Stomach (tissue), 9 donors: ENCODE measurements around the gene ABCC1. TPM values are rescaled to one million over a fixed set of nuclear protein-coding genes. Genes with fewer than 3 reads are reported as not detected.

Experiments
- DNase-seq, 2 donors: peaks; one replicate each; pipeline versions ENCODE4 v3.0.0 to v3.0.0-alpha.2; 2013 to 2019
- H3K27ac ChIP-seq, 5 donors: fragments of 200-600 bp in 4 of 5; sonication (generic) in 4 of 5; one replicate each; pipeline ENCODE4 v1.5.1; 2013 to 2019; ENCODE audit warnings: mild to moderate bottlenecking in 1 of 5, moderate library complexity in 1 of 5
- H3K27me3 ChIP-seq, 3 donors: fragments of 200-600 bp; sonication (generic); one replicate each; pipeline ENCODE4 v1.5.1; 2017 to 2019; ENCODE audit warnings: mixed run types in 1 of 3
- H3K36me3 ChIP-seq, 4 donors: fragments of 200-600 bp; sonication (generic); 1 replicate in 3 of 4; 2 replicates in 1 of 4; pipeline ENCODE4 v1.5.1; 2016 to 2019
- H3K4me1 ChIP-seq, 4 donors: fragments of 200-600 bp; sonication (generic); one replicate each; pipeline ENCODE4 v1.5.1; 2016 to 2019
- H3K4me3 ChIP-seq, 4 donors: fragments of 200-600 bp; sonication (generic) in 3 of 4; one replicate each; pipeline ENCODE4 v1.5.1; 2016 to 2019; ENCODE audit warnings: mild to moderate bottlenecking in 1 of 4
- H3K9me3 ChIP-seq, 4 donors: fragments of 200-600 bp; sonication (generic); one replicate each; pipeline ENCODE4 v1.5.1; 2016 to 2019
- EP300 ChIP-seq: sonication (generic); formaldehyde crosslinking; IDR thresholded peaks from one replicate; pipeline ENCODE4 v1.6.1; 2017; ENCODE audit warnings: antibody characterized with exemption
- POLR2A ChIP-seq, 4 donors: fragments of 450-650 bp; IDR thresholded peaks; one replicate each; pipeline ENCODE4 v1.6.1; 2016; ENCODE audit warnings: antibody characterized with exemption in 4 of 4, control low read depth in 2 of 4, mild to moderate bottlenecking in 1 of 4, moderate library complexity in 1 of 4
- POLR2AphosphoS5 ChIP-seq, 3 donors: sonication (generic); formaldehyde crosslinking; IDR thresholded peaks; one replicate each; pipeline ENCODE4 v1.6.1; 2016; ENCODE audit warnings: antibody characterized with exemption in 3 of 3
- WGBS, 5 donors: extraction: QIAGEN DNeasy Blood & Tissue Kit in 3 of 5; methylation state at CpG; one replicate each; pipeline versions ENCODE4 v1.1.5 to v1.1.7; 2013 to 2018; 5-methylcytosine and 5-hydroxymethylcytosine counted together
- intact Hi-C: fragments of 100-400 bp; cut with DNase I; formaldehyde crosslinking; loops from one replicate; pipeline ENCODE4 v1.15.1; 2023; ENCODE audit warnings: low total_unique reads
- polyA plus RNA-seq, 3 donors: library from polyadenylated mRNA; stranded (reverse); fragments of 200-250 nt; gene quantifications; one replicate each; pipeline ENCODE4 v1.2.3, GENCODE V29; 2013
- total RNA-seq, 5 donors: library from RNA; depleted of rRNA; stranded (reverse); fragments of >200 nt; gene quantifications; one replicate each; pipeline versions ENCODE4 v1.1.0 to v1.2.3, GENCODE V29; 2014 to 2016
- TF ChIP-seq, protein P1 (sequence below), 7 experiments: fragments of 450-650 bp in 4 of 7; fragments of 200-600 bp in 3 of 7; sonication (generic) in 3 of 7; IDR thresholded peaks; one replicate each; pipeline ENCODE4 v1.5.1; 2016 to 2019; ENCODE audit warnings: antibody characterized with exemption in 7 of 7, control low read depth in 2 of 7, mild to moderate bottlenecking in 1 of 7
- donor health status: healthy with polysubstance abuse.
- donor health status: Bipolar disorder and iron deficiency.
- donor health status: healthy.

Gene ABCC1
- total and polyA plus RNA-seq, 8 donors = 2.3 to 105 (median 24.9) TPM

DNA sequence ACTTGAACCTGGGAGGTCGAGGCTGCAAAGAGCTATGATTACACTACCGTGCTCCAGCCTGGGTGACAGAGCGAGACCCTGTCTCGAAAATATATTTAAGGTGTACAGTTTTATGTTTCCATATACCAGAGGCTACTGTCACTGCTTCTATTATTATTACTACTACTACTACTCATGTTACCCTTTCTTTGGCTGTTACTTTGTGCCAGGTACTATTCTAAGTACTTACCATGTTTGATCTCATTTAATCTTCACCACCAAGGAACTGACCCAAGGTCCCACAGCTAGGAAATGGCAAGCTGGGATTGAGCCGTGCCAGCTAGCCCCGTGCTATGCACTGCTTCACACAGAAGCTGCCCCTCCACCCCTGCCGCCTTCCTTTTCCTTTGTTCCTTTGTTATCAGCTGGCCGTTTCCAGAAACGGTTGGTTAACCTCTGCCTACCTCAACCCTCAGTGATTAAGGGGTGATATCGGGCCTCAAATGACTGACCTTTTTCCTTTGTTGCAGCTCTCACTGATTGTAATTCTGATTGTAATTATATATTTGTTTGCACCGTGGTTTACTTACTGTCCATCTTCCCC, 78.4 kb downstream of the ABCC1 start:
- Histone ChIP-seq H3K9me3 (no peaks in the 10 kb centered on the region), H3K4me1 (peaks cover 66 to 87% (median 76%) of the 10 kb centered on the region in 4 donors), H3K4me3 (peak overlapping the region in 1 of 4 donors; percentile 6), H3K27ac (peak overlapping the region; percentile 84 to 91 (median 87)), H3K36me3 (peaks cover 0 to 13% (median 2%) of the 10 kb centered on the region in 4 donors), H3K27me3 (no peaks in the 10 kb centered on the region)
- WGBS, 5 donors = 39 to 50% (median 42%) methylated on average over 11 of the region's 11 CpGs
- intact Hi-C loops = no loop called here
- DNase-seq = peak; percentile 75 to 90
- TF ChIP-seq POLR2AphosphoS5 (IDR thresholded peaks at IDR 0.05) = peak in 2 of 3 donors; percentile 71
- TF ChIP-seq EP300 = no peak

DNA sequence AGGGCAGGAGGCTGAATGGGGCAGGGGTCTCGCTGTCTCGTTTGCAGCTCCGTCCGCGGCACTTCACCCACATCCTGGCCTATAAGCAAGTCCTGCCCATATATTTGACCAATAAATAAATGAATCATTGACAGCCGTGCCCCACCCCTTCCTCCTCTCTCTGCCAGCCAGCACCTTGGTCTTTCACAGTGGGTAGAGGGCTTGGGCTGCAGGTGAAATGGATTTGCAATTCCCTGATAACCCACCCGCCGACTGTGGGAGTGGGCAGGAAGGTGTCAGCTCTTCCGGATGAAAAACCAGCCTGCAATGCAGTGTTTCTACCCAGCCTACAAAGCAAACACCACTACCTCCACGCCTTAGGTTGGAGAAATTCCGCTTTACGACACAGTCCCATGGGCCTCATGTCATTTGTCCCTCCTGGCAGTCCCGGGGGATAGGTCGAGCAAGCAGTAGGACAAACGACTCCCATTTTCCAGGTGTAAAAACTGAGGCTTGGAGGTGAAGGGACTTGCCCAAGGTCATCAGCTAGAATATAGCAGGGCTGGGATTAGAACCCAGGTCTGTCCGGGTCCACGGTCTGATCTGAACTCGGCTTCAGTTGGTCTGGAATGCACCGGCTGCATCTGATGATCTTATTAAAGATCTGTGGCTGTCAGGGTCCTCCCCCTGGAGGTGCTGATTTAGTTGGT, 79.0 kb downstream of the ABCC1 start:
- Histone ChIP-seq H3K36me3 (peaks cover 0 to 19% (median 8%) of the 10 kb centered on the region in 4 donors), H3K4me1 (peaks cover 63 to 87% (median 70%) of the 10 kb centered on the region in 4 donors), H3K4me3 (peak overlapping the region in 1 of 4 donors; percentile 6), H3K27me3 (no peaks in the 10 kb centered on the region), H3K27ac (peak overlapping the region; percentile 84 to 91 (median 87)), H3K9me3 (no peaks in the 10 kb centered on the region)
- peak; percentile 77 to 86 for DNase-seq
- WGBS, 5 donors = 40 to 58% (median 47%) methylated on average over 19 of the region's 19 CpGs
- TF ChIP-seq, protein P1, sequence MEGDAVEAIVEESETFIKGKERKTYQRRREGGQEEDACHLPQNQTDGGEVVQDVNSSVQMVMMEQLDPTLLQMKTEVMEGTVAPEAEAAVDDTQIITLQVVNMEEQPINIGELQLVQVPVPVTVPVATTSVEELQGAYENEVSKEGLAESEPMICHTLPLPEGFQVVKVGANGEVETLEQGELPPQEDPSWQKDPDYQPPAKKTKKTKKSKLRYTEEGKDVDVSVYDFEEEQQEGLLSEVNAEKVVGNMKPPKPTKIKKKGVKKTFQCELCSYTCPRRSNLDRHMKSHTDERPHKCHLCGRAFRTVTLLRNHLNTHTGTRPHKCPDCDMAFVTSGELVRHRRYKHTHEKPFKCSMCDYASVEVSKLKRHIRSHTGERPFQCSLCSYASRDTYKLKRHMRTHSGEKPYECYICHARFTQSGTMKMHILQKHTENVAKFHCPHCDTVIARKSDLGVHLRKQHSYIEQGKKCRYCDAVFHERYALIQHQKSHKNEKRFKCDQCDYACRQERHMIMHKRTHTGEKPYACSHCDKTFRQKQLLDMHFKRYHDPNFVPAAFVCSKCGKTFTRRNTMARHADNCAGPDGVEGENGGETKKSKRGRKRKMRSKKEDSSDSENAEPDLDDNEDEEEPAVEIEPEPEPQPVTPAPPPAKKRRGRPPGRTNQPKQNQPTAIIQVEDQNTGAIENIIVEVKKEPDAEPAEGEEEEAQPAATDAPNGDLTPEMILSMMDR (IDR thresholded peaks at IDR 0.05) = no peak
- peak in 2 of 3 donors; percentile 23 to 70 for TF ChIP-seq POLR2AphosphoS5 (IDR thresholded peaks at IDR 0.05)
- no peak for TF ChIP-seq EP300
- intact Hi-C loops = no loop called here

DNA sequence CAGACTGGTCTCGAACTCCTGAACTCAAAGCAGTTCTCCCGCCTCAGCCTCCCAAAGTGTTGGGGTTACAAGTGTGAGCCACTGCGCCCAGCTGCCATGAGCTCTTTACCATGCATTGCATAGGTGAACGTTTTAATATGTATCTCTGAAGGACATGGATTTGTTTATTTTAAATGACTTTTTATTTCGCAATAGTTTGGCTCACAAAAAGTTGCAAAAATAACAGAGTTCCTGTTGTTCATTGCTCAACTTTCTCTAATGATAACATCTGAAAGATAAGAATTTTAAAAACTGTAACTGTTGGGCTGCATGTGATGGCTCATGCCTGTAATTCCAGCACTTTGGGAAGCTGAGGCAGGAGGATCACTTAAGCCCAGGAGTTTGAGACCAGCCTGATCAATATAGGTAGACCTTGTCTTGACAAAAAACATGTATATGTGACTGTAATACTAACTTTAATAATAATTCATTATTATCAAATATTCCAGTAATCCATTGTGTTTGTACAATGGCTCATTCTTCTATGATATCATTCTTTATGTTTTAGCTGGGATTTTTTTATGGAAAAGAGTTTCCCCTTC, 80.1 kb downstream of the ABCC1 start:
- intact Hi-C loops = loop anchor here (10.0 kb wide), 2 partner anchors 65 to 95 kb away; no protein-coding TSS in a partner anchor
- no peaks in the 10 kb centered on the region for H3K27me3 ChIP-seq
- 58 to 71% (median 68%) methylated on average over 5 of the region's 5 CpGs for WGBS, 5 donors
- H3K27ac ChIP-seq = peak overlapping the region; percentile 84 to 91 (median 87)
- no peaks in the 10 kb centered on the region for H3K9me3 ChIP-seq
- DNase-seq = no peak
- TF ChIP-seq POLR2A (IDR thresholded peaks at IDR 0.05) (no peak), EP300 (no peak), POLR2AphosphoS5 (IDR thresholded peaks at IDR 0.05) (peak in 1 of 3 donors; percentile 11)
- TF ChIP-seq, protein P1 (IDR thresholded peaks at IDR 0.05) = no peak
- H3K36me3 ChIP-seq = peaks cover 0 to 30% (median 18%) of the 10 kb centered on the region in 4 donors
- H3K4me3 ChIP-seq = no peak overlapping the region
- peaks cover 59 to 81% (median 65%) of the 10 kb centered on the region in 4 donors for H3K4me1 ChIP-seq

DNA sequence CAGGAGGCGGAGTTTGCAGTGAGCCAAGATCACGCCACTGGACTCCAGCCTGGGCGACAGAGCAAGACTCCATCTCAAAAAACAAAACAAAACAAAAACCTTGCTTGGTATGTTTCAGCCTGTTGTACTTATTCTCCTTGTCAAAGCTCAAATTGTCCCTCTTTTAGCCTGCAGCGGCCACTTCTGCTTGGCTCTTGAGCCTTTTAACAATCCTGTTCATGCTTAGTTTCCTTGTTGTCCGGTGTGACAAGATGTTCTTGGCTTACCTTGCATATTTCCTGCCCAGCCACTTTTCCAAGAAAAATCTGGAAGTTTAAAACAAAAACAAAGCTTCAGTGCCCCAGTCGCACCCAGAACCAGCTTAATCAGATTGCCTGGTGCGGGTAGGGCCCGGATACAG, 81.0 kb downstream of the ABCC1 start:
- H3K9me3 ChIP-seq = no peaks in the 10 kb centered on the region
- peak overlapping the region; percentile 43 to 91 (median 87) for H3K27ac ChIP-seq
- no peak overlapping the region for H3K4me3 ChIP-seq
- H3K27me3 ChIP-seq = no peaks in the 10 kb centered on the region
- no peak for DNase-seq
- WGBS, 5 donors = 81 to 89% (median 87%) methylated on average over 8 of the region's 8 CpGs
- H3K36me3 ChIP-seq = peaks cover 0 to 39% (median 27%) of the 10 kb centered on the region in 4 donors
- TF ChIP-seq POLR2AphosphoS5 (IDR thresholded peaks at IDR 0.05) (no peak), POLR2A (IDR thresholded peaks at IDR 0.05) (no peak), EP300 (no peak)
- TF ChIP-seq, protein P1 (IDR thresholded peaks at IDR 0.05) = no peak
- peaks cover 50 to 72% (median 55%) of the 10 kb centered on the region in 4 donors for H3K4me1 ChIP-seq
- intact Hi-C loops = loop anchor here (10.0 kb wide), 2 partner anchors 66 to 94 kb away; no protein-coding TSS in a partner anchor
